Measurements from ENCODE around the gene ZGPAT. TPM values are rescaled to one million over a fixed set of nuclear protein-coding genes. Genes with fewer than 3 reads are reported as not detected.

Gene ZGPAT
- total and polyA plus RNA-seq, 2 of the 13 experiments (the other 11 are each of a cell fraction or from before 2014, with no cell fraction given), result 23.0 to 41.9 TPM

- TF ChIP-seq ZNF275 (CRISPR knock-in tag; IDR thresholded peaks at IDR 0.05; ENCODE audit: borderline replicate concordance), result no peak
- no peak; the same call in 1 of the 2 replicates for TF ChIP-seq SMAD9 (CRISPR knock-in tag; IDR thresholded peaks at IDR 0.05)
- TF ChIP-seq PRPF4 (IDR thresholded peaks at IDR 0.05; ENCODE audit: low read depth, low read length, poor library complexity, severe bottlenecking), result no peak
- TF ChIP-seq ZFY (CRISPR knock-in tag; IDR thresholded peaks at IDR 0.05), result no peak
- no peak for TF ChIP-seq ATF1 (CRISPR knock-in tag; IDR thresholded peaks at IDR 0.05)
- TF ChIP-seq MNT (IDR thresholded peaks at IDR 0.05), result no peak
- 0 out of 2 replicates have a peak, but pooled peaks have one; percentile 2 for TF ChIP-seq ZNF747 (CRISPR knock-in tag; IDR thresholded peaks at IDR 0.05; ENCODE audit: borderline replicate concordance)
- TF ChIP-seq HIVEP1 (CRISPR knock-in tag; IDR thresholded peaks at IDR 0.05), result no peak
- no peak for TF ChIP-seq KDM5A (IDR thresholded peaks at IDR 0.05; ENCODE audit: borderline replicate concordance, low read length)
- no peak; the same call in 1 of the 2 replicates for TF ChIP-seq ATRX (CRISPR knock-in tag; IDR thresholded peaks at IDR 0.05; ENCODE audit: borderline replicate concordance)
- no peak for TF ChIP-seq NFIC (IDR thresholded peaks at IDR 0.05; ENCODE audit: low read length)
- TF ChIP-seq PREB (CRISPR knock-in tag; IDR thresholded peaks at IDR 0.05), result no peak
- TF ChIP-seq NCOA1 (CRISPR knock-in tag; IDR thresholded peaks at IDR 0.05), result peak; percentile 19; the same call in 1 of the 2 replicates
- TF ChIP-seq ZNF274 (CRISPR knock-in tag; IDR thresholded peaks at IDR 0.05), result no peak
- no peak for TF ChIP-seq SP5 (CRISPR knock-in tag; IDR thresholded peaks at IDR 0.05; ENCODE audit: borderline replicate concordance, low read depth)
- TF ChIP-seq ZNF816 (CRISPR knock-in tag; IDR thresholded peaks at IDR 0.05; ENCODE audit: borderline replicate concordance), result no peak
- no peak for TF ChIP-seq RFXANK (CRISPR knock-in tag; IDR thresholded peaks at IDR 0.05)
- TF ChIP-seq ZNF772 (CRISPR knock-in tag; IDR thresholded peaks at IDR 0.05), result no peak; the same call in 1 of the 2 replicates
- TF ChIP-seq ZBTB39 (CRISPR knock-in tag; IDR thresholded peaks at IDR 0.05), result 0 out of 2 replicates have a peak, but pooled peaks have one; percentile 71
- no peak for TF ChIP-seq FIP1L1 (IDR thresholded peaks at IDR 0.05; ENCODE audit: borderline replicate concordance, insufficient read depth, low read depth, low read length)
- TF ChIP-seq ARHGAP35 (CRISPR knock-in tag; IDR thresholded peaks at IDR 0.05; ENCODE audit: borderline replicate concordance), result no peak
- TF ChIP-seq MIER2 (CRISPR knock-in tag; IDR thresholded peaks at IDR 0.05), result 0 out of 2 replicates have a peak, but pooled peaks have one; percentile 10
- TF ChIP-seq ZBTB7B (CRISPR knock-in tag; IDR thresholded peaks at IDR 0.05), result no peak
- TF ChIP-seq TFAP4 (IDR thresholded peaks at IDR 0.05; ENCODE audit: borderline replicate concordance, low read depth), result no peak
Measured at GRCh38 chr20:63658749-63659187, 49.1 kb upstream of the ZGPAT start (continued).
